ENCODE data around the gene ANKRD6.

ANKRD6 gene

GRCh38 chr6:89657445-89658158, 224.7 kb downstream of the ANKRD6 start:
- no peak for DNase-seq (ENCODE audit: low spot score)

- DNase-seq (ENCODE audit: low spot score): no peak
Observed at GRCh38 chr6:89660981-89661380, 228.0 kb downstream of the ANKRD6 start.

- no peak for DNase-seq (ENCODE audit: low spot score)
Observed at GRCh38 chr6:89661559-89661958, 228.6 kb downstream of the ANKRD6 start.

- no peak for DNase-seq (ENCODE audit: low spot score)
Observed at GRCh38 chr6:89662659-89663223, 229.8 kb downstream of the ANKRD6 start.

GRCh38 chr6:89667872-89668556, 235.1 kb downstream of the ANKRD6 start:
- no peak for DNase-seq (ENCODE audit: low spot score)

GRCh38 chr6:89669002-89669401, 236.1 kb downstream of the ANKRD6 start:
- peak; percentile 6 for DNase-seq (ENCODE audit: low spot score)

GRCh38 chr6:89670935-89671565, 238.1 kb downstream of the ANKRD6 start:
- DNase-seq (ENCODE audit: low spot score): no peak

- no peak for DNase-seq (ENCODE audit: low spot score)
Observed at GRCh38 chr6:89675949-89676748, 243.2 kb downstream of the ANKRD6 start.

GRCh38 chr6:89678531-89678930, 245.6 kb downstream of the ANKRD6 start:
- no peak for DNase-seq (ENCODE audit: low spot score)

GRCh38 chr6:89679215-89680120, 246.5 kb downstream of the ANKRD6 start:
- no peak for DNase-seq (ENCODE audit: low spot score)

GRCh38 chr6:89680150-89680549, 247.2 kb downstream of the ANKRD6 start:
- no peak for DNase-seq (ENCODE audit: low spot score)

GRCh38 chr6:89680551-89680950, 247.6 kb downstream of the ANKRD6 start:
- DNase-seq (ENCODE audit: low spot score): no peak

- DNase-seq (ENCODE audit: low spot score): no peak
Observed at GRCh38 chr6:89681983-89682564, 249.1 kb downstream of the ANKRD6 start.

- no peak for DNase-seq (ENCODE audit: low spot score)
Observed at GRCh38 chr6:89682991-89683390, 250.0 kb downstream of the ANKRD6 start.

Data from hepatic stellate cell (primary cell).